H9 (cell line): ENCODE measurements around the gene DOHH. TPM values are rescaled to one million over a fixed set of nuclear protein-coding genes. Genes with fewer than 3 reads are reported as not detected.

ENCODE experiments used
- DNase-seq: peaks from one replicate; pipeline ENCODE4 v3.0.0-alpha.2; 2017
- H2AFZ ChIP-seq: one replicate; pipeline ENCODE4 v1.6.1; 2013; ENCODE audit warnings: mild to moderate bottlenecking, low read length, control low read depth, moderate library complexity
- H2AK5ac ChIP-seq: 2 replicates; pipeline ENCODE4 v1.6.1; 2013; ENCODE audit warnings: low read length, control low read depth, mixed read lengths; ENCODE audit not compliant: insufficient read length
- H2BK120ac ChIP-seq: one replicate; pipeline ENCODE4 v1.6.1; 2013; ENCODE audit warnings: low read depth, mild to moderate bottlenecking, low read length, control low read depth, inconsistent platforms; ENCODE audit not compliant: poor library complexity, severe bottlenecking
- H2BK12ac ChIP-seq: 2 replicates; pipeline ENCODE4 v1.6.1; 2013; ENCODE audit warnings: low read length, control low read depth, mixed read lengths, low read depth; ENCODE audit not compliant: insufficient read length
- H2BK15ac ChIP-seq: 2 replicates; pipeline ENCODE4 v1.6.1; 2013; ENCODE audit warnings: low read depth, low read length, control low read depth
- H2BK20ac ChIP-seq: one replicate; pipeline ENCODE4 v1.6.1; 2013; ENCODE audit warnings: low read depth, mild to moderate bottlenecking, low read length, control low read depth, inconsistent platforms; ENCODE audit not compliant: poor library complexity, severe bottlenecking
- H2BK5ac ChIP-seq: 2 replicates; pipeline ENCODE4 v1.6.1; 2013; ENCODE audit warnings: low read length, control low read depth, mixed read lengths; ENCODE audit not compliant: insufficient read length
- H3K14ac ChIP-seq: 2 replicates; pipeline ENCODE4 v1.6.1; 2013; ENCODE audit warnings: low read length, control low read depth; ENCODE audit not compliant: insufficient read depth
- H3K18ac ChIP-seq: 2 replicates; pipeline ENCODE4 v1.6.1; 2013; ENCODE audit warnings: low read depth, mild to moderate bottlenecking, mixed read lengths, low read length, control low read depth; ENCODE audit not compliant: insufficient read length
- H3K23ac ChIP-seq: 2 replicates; pipeline ENCODE4 v1.6.1; 2013; ENCODE audit warnings: low read length, control low read depth, mixed read lengths, low read depth; ENCODE audit not compliant: insufficient read length
- H3K23me2 ChIP-seq: 2 replicates; pipeline ENCODE4 v1.6.1; 2013; ENCODE audit warnings: low read depth, mild to moderate bottlenecking, mixed read lengths, low read length, control low read depth; ENCODE audit not compliant: insufficient read length, poor library complexity, severe bottlenecking
- H3K27ac ChIP-seq: 2 replicates; pipeline ENCODE4 v1.5.1; 2013; ENCODE audit warnings: low read length, control low read depth, mixed read lengths, low read depth; ENCODE audit not compliant: insufficient read length
- H3K27me3 ChIP-seq: 2 replicates; pipeline ENCODE4 v1.6.1; 2013; ENCODE audit warnings: low read length, control low read depth, inconsistent platforms; ENCODE audit not compliant: insufficient read depth
- H3K4ac ChIP-seq: 2 replicates; pipeline ENCODE4 v1.6.1; 2013; ENCODE audit warnings: low read depth, mild to moderate bottlenecking, control low read depth, inconsistent platforms, low read length, moderate library complexity
- H3K4me1 ChIP-seq: 2 replicates; pipeline ENCODE4 v1.6.1; 2013; ENCODE audit warnings: low read length, control low read depth, inconsistent platforms; ENCODE audit not compliant: insufficient read depth
- H3K4me2 ChIP-seq: 2 replicates; pipeline ENCODE4 v1.6.1; 2013; ENCODE audit warnings: low read length, control low read depth, mixed read lengths; ENCODE audit not compliant: insufficient read length, insufficient read depth
- H3K56ac ChIP-seq: 2 replicates; pipeline ENCODE4 v1.6.1; 2013; ENCODE audit warnings: low read depth, mild to moderate bottlenecking, mixed read lengths, low read length, control low read depth; ENCODE audit not compliant: insufficient read length
- H3K79me1 ChIP-seq: 2 replicates; pipeline ENCODE4 v1.6.1; 2013; ENCODE audit warnings: low read depth, mild to moderate bottlenecking, moderate library complexity, low read length, control low read depth, inconsistent platforms; ENCODE audit not compliant: insufficient read depth, poor library complexity, severe bottlenecking
- H3K79me2 ChIP-seq: 2 replicates; pipeline ENCODE4 v1.6.1; 2013; ENCODE audit warnings: low read length, control low read depth, inconsistent platforms; ENCODE audit not compliant: insufficient read depth
- H3K9ac ChIP-seq: 2 replicates; pipeline ENCODE4 v1.6.1; 2013; ENCODE audit warnings: low read length, control low read depth, mixed read lengths; ENCODE audit not compliant: insufficient read length; ENCODE audit errors: extremely low read depth
- H3K9me3 ChIP-seq: one replicate; pipeline ENCODE4 v1.6.1; 2013; ENCODE audit warnings: low read depth, low read length, inconsistent platforms; ENCODE audit not compliant: control insufficient read depth
- H3T11ph ChIP-seq: one replicate; pipeline ENCODE4 v1.6.1; 2013; ENCODE audit warnings: mild to moderate bottlenecking, low read length, control low read depth, inconsistent platforms
- H4K20me1 ChIP-seq: one replicate; pipeline ENCODE4 v1.6.1; 2013; ENCODE audit not compliant: control insufficient read depth, insufficient read length, insufficient read depth
- H4K5ac ChIP-seq: 2 replicates; pipeline ENCODE4 v1.6.1; 2013; ENCODE audit warnings: low read depth, mild to moderate bottlenecking, mixed read lengths, low read length, control low read depth; ENCODE audit not compliant: insufficient read length
- H4K8ac ChIP-seq: replicated peaks from 2 replicates; pipeline ENCODE4 v1.6.1; 2013; ENCODE audit warnings: low read length, control low read depth, mixed read lengths, low read depth; ENCODE audit not compliant: insufficient read length
- H4K91ac ChIP-seq: 2 replicates; pipeline ENCODE4 v1.6.1; 2013; ENCODE audit warnings: low read depth, mild to moderate bottlenecking, moderate library complexity, mixed read lengths, low read length, control low read depth; ENCODE audit not compliant: insufficient read length
- H3K27ac Mint-ChIP-seq, 3 experiments: 2 replicates in 2 of 3; 3 replicates in 1 of 3; pipeline ENCODE4 v1.8.0; 2020 to 2021; ENCODE audit warnings: mixed read lengths in 3 of 3, mild to moderate bottlenecking in 1 of 3, moderate library complexity in 1 of 3
- H3K27me3 Mint-ChIP-seq: 2 replicates; pipeline ENCODE4 v1.8.0; 2021; ENCODE audit warnings: low read depth, mild to moderate bottlenecking, moderate library complexity, mixed read lengths
- H3K36me3 Mint-ChIP-seq, 3 experiments: 2 replicates in 2 of 3; 3 replicates in 1 of 3; pipeline ENCODE4 v1.8.0; 2020 to 2021; ENCODE audit warnings: low read depth in 3 of 3, mixed read lengths in 3 of 3; ENCODE audit not compliant: insufficient read depth in 1 of 3
- H3K4me1 Mint-ChIP-seq, 2 experiments: 2 replicates each; pipeline ENCODE4 v1.8.0; 2020; ENCODE audit warnings: mixed read lengths in 2 of 2
- H3K4me3 Mint-ChIP-seq, 2 experiments: 2 replicates in 1 of 2; 3 replicates in 1 of 2; pipeline ENCODE4 v1.8.0; 2020 to 2021; ENCODE audit warnings: mild to moderate bottlenecking in 2 of 2, mixed read lengths in 2 of 2, moderate library complexity in 1 of 2
- H3K9me3 Mint-ChIP-seq, 2 experiments: 2 replicates in 1 of 2; 3 replicates in 1 of 2; pipeline ENCODE4 v1.8.0; 2020; ENCODE audit warnings: mild to moderate bottlenecking in 2 of 2, mixed read lengths in 2 of 2, moderate library complexity in 1 of 2
- WGBS: extraction: QIAGEN DNeasy Blood & Tissue Kit; methylation state at CpG from one replicate; pipeline ENCODE4 v1.1.7; 2013; ENCODE audit warnings: missing lambda C conversion rate, low lambda C conversion rate, mixed read lengths; ENCODE audit not compliant: insufficient read length; ENCODE audit errors: extremely low coverage; 5-methylcytosine and 5-hydroxymethylcytosine counted together
- total RNA-seq: library from RNA; stranded (reverse); gene quantifications from 2 replicates; pipeline ENCODE4 v1.2.1, GENCODE V29; 2021
- TF ChIP-seq, protein P1 (sequence below): fragments of 200-600 bp; sonication (generic); conservative IDR thresholded peaks from 3 replicates; pipeline ENCODE4 v1.8.0; 2021; ENCODE audit warnings: antibody characterized with exemption, mild to moderate bottlenecking

The DOHH gene
- total RNA-seq, 1 experiment from 2014 or later: 16.5 TPM

DNA sequence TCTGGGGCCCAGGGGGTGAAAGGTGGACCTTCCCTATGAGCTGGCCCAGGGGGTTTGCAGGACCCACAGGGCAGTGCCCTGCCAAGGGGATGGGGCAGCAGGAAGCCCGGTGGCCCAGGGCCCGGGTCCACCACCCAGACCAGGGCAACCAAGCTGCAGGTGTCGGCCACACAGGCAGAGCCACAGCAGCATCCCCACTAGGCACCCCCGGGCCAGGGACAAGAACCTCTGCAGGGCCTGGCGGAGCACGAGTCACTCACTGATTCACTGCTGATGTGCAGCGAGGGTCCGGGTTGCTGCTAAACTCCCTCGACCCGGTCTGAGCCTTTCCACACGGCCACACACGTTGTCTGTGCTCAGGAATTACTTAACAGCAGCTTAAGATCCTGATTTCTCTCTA lies 14.5 kb upstream of the DOHH start:
- no peak overlapping the region for H3K23ac ChIP-seq
- H3K9me3 ChIP-seq: no peaks in the 10 kb centered on the region
- H3K27me3 Mint-ChIP-seq: no peaks in the 10 kb centered on the region; the same call in 1 of the 2 replicates
- H3K27me3 ChIP-seq: no peaks in the 10 kb centered on the region
- DNase-seq: no peak
- no peak overlapping the region for H3K4ac ChIP-seq
- peaks cover 3% of the 10 kb centered on the region; the same call in 1 of the 2 replicates for H3K4me1 ChIP-seq
- peaks cover 2 to 18% (median 6%) of the 10 kb centered on the region in 3 experiments; a peak in 6 of 7 replicates for H3K36me3 Mint-ChIP-seq
- H3K56ac ChIP-seq: no peak overlapping the region
- H2BK12ac ChIP-seq: no peak overlapping the region
- no peak overlapping the region; the same call in 1 of the 2 replicates for H3K14ac ChIP-seq
- no peak overlapping the region for H2BK20ac ChIP-seq
- H3K9me3 Mint-ChIP-seq: no peaks in the 10 kb centered on the region
- no peak overlapping the region for H2BK120ac ChIP-seq
- peaks cover 26 to 40% of the 10 kb centered on the region in 2 experiments for H3K4me1 Mint-ChIP-seq
- H3K9ac ChIP-seq: no peak overlapping the region
- TF ChIP-seq, protein P1, sequence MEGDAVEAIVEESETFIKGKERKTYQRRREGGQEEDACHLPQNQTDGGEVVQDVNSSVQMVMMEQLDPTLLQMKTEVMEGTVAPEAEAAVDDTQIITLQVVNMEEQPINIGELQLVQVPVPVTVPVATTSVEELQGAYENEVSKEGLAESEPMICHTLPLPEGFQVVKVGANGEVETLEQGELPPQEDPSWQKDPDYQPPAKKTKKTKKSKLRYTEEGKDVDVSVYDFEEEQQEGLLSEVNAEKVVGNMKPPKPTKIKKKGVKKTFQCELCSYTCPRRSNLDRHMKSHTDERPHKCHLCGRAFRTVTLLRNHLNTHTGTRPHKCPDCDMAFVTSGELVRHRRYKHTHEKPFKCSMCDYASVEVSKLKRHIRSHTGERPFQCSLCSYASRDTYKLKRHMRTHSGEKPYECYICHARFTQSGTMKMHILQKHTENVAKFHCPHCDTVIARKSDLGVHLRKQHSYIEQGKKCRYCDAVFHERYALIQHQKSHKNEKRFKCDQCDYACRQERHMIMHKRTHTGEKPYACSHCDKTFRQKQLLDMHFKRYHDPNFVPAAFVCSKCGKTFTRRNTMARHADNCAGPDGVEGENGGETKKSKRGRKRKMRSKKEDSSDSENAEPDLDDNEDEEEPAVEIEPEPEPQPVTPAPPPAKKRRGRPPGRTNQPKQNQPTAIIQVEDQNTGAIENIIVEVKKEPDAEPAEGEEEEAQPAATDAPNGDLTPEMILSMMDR: no peak
- H3K4me3 Mint-ChIP-seq: no peak overlapping the region
- H4K20me1 ChIP-seq: no peaks in the 10 kb centered on the region
- no peak overlapping the region for H3K4me2 ChIP-seq
- no peak overlapping the region for H4K5ac ChIP-seq
- H3K18ac ChIP-seq: no peak overlapping the region
- no peak overlapping the region for H2AK5ac ChIP-seq
- no peaks in the 10 kb centered on the region for H3K23me2 ChIP-seq
- no peak overlapping the region for H3T11ph ChIP-seq
- H4K8ac ChIP-seq: no peak overlapping the region
- no peak overlapping the region for H2AFZ ChIP-seq
- H3K79me1 ChIP-seq: no peaks in the 10 kb centered on the region
- no CpG with 5 or more reads among the region's 12 CpGs for WGBS
- H3K79me2 ChIP-seq: peaks cover 1% of the 10 kb centered on the region; the same call in 1 of the 2 replicates
- no peak overlapping the region for H4K91ac ChIP-seq
- no peak overlapping the region for H2BK5ac ChIP-seq
- H3K27ac Mint-ChIP-seq: peak overlapping the region in 2 of 3 experiments; percentile 34 to 69; a peak in 1 of 7 replicates
- H3K27ac ChIP-seq: no peak overlapping the region
- no peak overlapping the region for H2BK15ac ChIP-seq
